Measurements from ENCODE around the gene MAPK8. TPM values are rescaled to one million over a fixed set of nuclear protein-coding genes. Genes with fewer than 3 reads are reported as not detected.

MAPK8 gene
- total RNA-seq, 1 experiment from 2014 or later, result 83.3 TPM

DNA sequence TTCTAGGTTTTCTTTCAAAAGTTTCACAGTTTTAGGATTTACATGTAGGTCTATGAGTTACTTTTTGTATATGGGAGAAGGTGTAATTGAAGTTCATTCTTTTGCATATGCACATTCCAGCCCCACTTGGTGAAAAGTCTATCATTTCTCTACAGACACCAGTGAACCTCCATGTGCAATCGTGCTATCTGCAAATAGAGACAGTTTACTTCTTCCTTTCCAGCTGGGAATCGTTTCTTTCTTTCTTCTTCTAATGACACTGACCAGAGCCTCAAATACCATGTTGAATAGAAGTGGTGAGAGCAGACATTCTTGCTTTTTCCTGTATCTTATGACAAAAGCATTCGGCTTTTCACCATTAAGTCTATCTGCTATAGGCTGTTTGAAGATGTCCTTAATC is 175.7 kb downstream of the MAPK8 start:
- H3K4me3 ChIP-seq (ENCODE audit: low read depth, low read length), result no peak overlapping the region
- no TSS peak for BruUV-seq (replicated peaks)
- Mint-ChIP-seq H3K27ac (ENCODE audit: unreplicated experiment) (no peak overlapping the region), H3K36me3 (ENCODE audit: insufficient read depth, unreplicated experiment) (no peaks in the 10 kb centered on the region), H3K4me3 (ENCODE audit: unreplicated experiment) (no peak overlapping the region), H3K27me3 (ENCODE audit: insufficient read depth, unreplicated experiment) (no peaks in the 10 kb centered on the region), H3K9me3 (ENCODE audit: unreplicated experiment) (no peaks in the 10 kb centered on the region), H3K4me1 (ENCODE audit: low read depth, unreplicated experiment) (peaks cover 12% of the 10 kb centered on the region)
- CTCF ChIA-PET, result no interaction called here
- no peaks in the 10 kb centered on the region for H3K27me3 ChIP-seq (replicated peaks; ENCODE audit: control insufficient read depth, insufficient read depth, low read length)
- no peaks in the 10 kb centered on the region for H3K36me3 ChIP-seq (ENCODE audit: control insufficient read depth, insufficient read depth, low read length)
- DNase-seq, result no peak
- no peaks in the 10 kb centered on the region for H3K9me3 ChIP-seq
- TF ChIP-seq, protein P1, sequence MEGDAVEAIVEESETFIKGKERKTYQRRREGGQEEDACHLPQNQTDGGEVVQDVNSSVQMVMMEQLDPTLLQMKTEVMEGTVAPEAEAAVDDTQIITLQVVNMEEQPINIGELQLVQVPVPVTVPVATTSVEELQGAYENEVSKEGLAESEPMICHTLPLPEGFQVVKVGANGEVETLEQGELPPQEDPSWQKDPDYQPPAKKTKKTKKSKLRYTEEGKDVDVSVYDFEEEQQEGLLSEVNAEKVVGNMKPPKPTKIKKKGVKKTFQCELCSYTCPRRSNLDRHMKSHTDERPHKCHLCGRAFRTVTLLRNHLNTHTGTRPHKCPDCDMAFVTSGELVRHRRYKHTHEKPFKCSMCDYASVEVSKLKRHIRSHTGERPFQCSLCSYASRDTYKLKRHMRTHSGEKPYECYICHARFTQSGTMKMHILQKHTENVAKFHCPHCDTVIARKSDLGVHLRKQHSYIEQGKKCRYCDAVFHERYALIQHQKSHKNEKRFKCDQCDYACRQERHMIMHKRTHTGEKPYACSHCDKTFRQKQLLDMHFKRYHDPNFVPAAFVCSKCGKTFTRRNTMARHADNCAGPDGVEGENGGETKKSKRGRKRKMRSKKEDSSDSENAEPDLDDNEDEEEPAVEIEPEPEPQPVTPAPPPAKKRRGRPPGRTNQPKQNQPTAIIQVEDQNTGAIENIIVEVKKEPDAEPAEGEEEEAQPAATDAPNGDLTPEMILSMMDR (IDR thresholded peaks at IDR 0.05; ENCODE audit: insufficient read depth in 1 of 2, low read depth in 1 of 2, low read length in 1 of 2, severe bottlenecking in 1 of 2, unreplicated experiment in 1 of 2), result no peak
- peaks cover 10% of the 10 kb centered on the region for H3K4me1 ChIP-seq
- POLR2A ChIA-PET, result no interaction called here
- intact Hi-C loops (cut with micrococcal nuclease; ENCODE audit: unreplicated experiment), result loop anchor here (1.0 kb wide), 1 partner anchor 18 kb away; no protein-coding TSS in a partner anchor

DNA sequence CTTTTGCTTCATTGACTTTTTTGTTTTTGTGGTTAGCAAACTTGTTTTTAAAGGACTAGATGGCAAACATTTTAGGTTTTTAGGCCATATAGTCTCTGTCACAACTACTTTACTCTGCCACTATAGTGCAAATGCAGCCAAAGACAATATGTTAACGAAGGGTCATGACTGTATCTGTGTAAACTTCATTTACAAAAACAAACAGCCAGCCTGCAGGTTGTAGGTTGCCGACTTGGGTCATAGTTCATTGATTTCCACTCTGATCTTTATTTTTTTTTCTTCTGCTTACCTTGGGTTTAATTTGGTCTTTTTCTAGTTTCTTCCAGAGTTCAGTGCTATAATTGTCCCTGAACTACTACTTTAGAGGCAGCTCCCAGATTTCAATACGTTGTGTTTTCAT is 178.4 kb downstream of the MAPK8 start:
- H3K9me3 Mint-ChIP-seq (ENCODE audit: unreplicated experiment), result no peaks in the 10 kb centered on the region
- no peaks in the 10 kb centered on the region for H3K27me3 Mint-ChIP-seq (ENCODE audit: insufficient read depth, unreplicated experiment)
- intact Hi-C loops (cut with micrococcal nuclease; ENCODE audit: unreplicated experiment), result loop anchor here (2.0 kb wide), 1 partner anchor 14 kb away; no protein-coding TSS in a partner anchor
- no TSS peak for BruUV-seq (replicated peaks)
- no peak for DNase-seq
- CTCF ChIA-PET, result interaction anchor here (0.5 kb wide), 1 partner anchor 921 kb away, joined by 4 read pairs; no protein-coding TSS in a partner anchor
- Histone ChIP-seq H3K36me3 (ENCODE audit: control insufficient read depth, insufficient read depth, low read length) (no peaks in the 10 kb centered on the region), H3K4me1 (peaks cover 10% of the 10 kb centered on the region), H3K9me3 (no peaks in the 10 kb centered on the region), H3K27me3 (replicated peaks; ENCODE audit: control insufficient read depth, insufficient read depth, low read length) (no peaks in the 10 kb centered on the region), H3K4me3 (ENCODE audit: low read depth, low read length) (no peak overlapping the region)
- POLR2A ChIA-PET, result no interaction called here
- H3K4me1 Mint-ChIP-seq (ENCODE audit: low read depth, unreplicated experiment), result peaks cover 12% of the 10 kb centered on the region
- TF ChIP-seq, protein P1 (IDR thresholded peaks at IDR 0.05; ENCODE audit: insufficient read depth in 1 of 2, low read depth in 1 of 2, low read length in 1 of 2, severe bottlenecking in 1 of 2, unreplicated experiment in 1 of 2), result no peak
- H3K36me3 Mint-ChIP-seq (ENCODE audit: insufficient read depth, unreplicated experiment), result no peaks in the 10 kb centered on the region
- no peak overlapping the region for H3K27ac Mint-ChIP-seq (ENCODE audit: unreplicated experiment)
- H3K4me3 Mint-ChIP-seq (ENCODE audit: unreplicated experiment), result no peak overlapping the region

DNA sequence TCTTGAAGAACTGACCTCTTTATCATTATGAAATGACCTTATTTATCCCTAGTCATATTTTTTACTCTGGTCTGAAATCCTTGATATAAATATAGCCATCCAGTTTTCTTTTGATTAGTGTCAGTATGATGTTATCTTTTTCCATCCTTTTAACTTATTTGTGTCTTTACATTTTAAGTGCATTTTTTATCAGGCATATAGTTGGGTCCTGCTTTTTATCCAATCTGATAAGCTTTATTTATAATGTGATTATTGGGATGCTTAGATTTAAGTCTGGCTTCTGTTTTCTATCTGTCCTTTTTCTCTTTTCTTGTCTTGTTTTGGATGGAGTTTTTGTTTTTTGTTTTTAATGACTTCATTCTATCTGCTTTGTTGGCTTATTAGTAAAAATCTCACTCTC is 179.2 kb downstream of the MAPK8 start:
- H3K4me3 ChIP-seq (ENCODE audit: low read depth, low read length), result no peak overlapping the region
- POLR2A ChIA-PET, result no interaction called here
- no TSS peak for BruUV-seq (replicated peaks)
- no peaks in the 10 kb centered on the region for H3K9me3 ChIP-seq
- no peak overlapping the region for H3K4me3 Mint-ChIP-seq (ENCODE audit: unreplicated experiment)
- intact Hi-C loops (cut with micrococcal nuclease; ENCODE audit: unreplicated experiment), result loop anchor here (2.0 kb wide), 1 partner anchor 15 kb away; no protein-coding TSS in a partner anchor
- H3K36me3 ChIP-seq (ENCODE audit: control insufficient read depth, insufficient read depth, low read length), result no peaks in the 10 kb centered on the region
- no peak overlapping the region for H3K27ac Mint-ChIP-seq (ENCODE audit: unreplicated experiment)
- H3K4me1 ChIP-seq, result peaks cover 9% of the 10 kb centered on the region
- no peaks in the 10 kb centered on the region for H3K36me3 Mint-ChIP-seq (ENCODE audit: insufficient read depth, unreplicated experiment)
- no peaks in the 10 kb centered on the region for H3K9me3 Mint-ChIP-seq (ENCODE audit: unreplicated experiment)
- CTCF ChIA-PET, result interaction anchor here (0.5 kb wide), 1 partner anchor 921 kb away, joined by 4 read pairs; no protein-coding TSS in a partner anchor
- H3K27me3 ChIP-seq (replicated peaks; ENCODE audit: control insufficient read depth, insufficient read depth, low read length), result no peaks in the 10 kb centered on the region
- H3K27me3 Mint-ChIP-seq (ENCODE audit: insufficient read depth, unreplicated experiment), result no peaks in the 10 kb centered on the region
- no peak for DNase-seq
- TF ChIP-seq, protein P1 (IDR thresholded peaks at IDR 0.05; ENCODE audit: insufficient read depth in 1 of 2, low read depth in 1 of 2, low read length in 1 of 2, severe bottlenecking in 1 of 2, unreplicated experiment in 1 of 2), result no peak
- peaks cover 15% of the 10 kb centered on the region for H3K4me1 Mint-ChIP-seq (ENCODE audit: low read depth, unreplicated experiment)
